ENCODE results near the gene ARHGEF11.

Gene ARHGEF11

GRCh38 chr1:156892190-156893047 is 153.1 kb downstream of the ARHGEF11 start:
- H3K4me3 ChIP-seq (ENCODE audit: low read length), result peak overlapping the region; percentile 16; the same call in 1 of the 2 replicates

GRCh38 chr1:156889802-156890580 is 155.6 kb downstream of the ARHGEF11 start:
- no peak overlapping the region for H3K4me3 ChIP-seq (ENCODE audit: low read length)
- peak; percentile 23 for DNase-seq (ENCODE audit: low read depth, low spot score)

More at GRCh38 chr1:156892190-156893047, 153.1 kb downstream of the ARHGEF11 start:
- DNase-seq (ENCODE audit: low read depth, low spot score), result peak; percentile 66

- DNase-seq (ENCODE audit: low read depth, low spot score), result no peak
- no peak overlapping the region for H3K4me3 ChIP-seq (ENCODE audit: low read length)
Measured at GRCh38 chr1:156887734-156888133, 157.8 kb downstream of the ARHGEF11 start.

GRCh38 chr1:156887317-156887716 is 158.2 kb downstream of the ARHGEF11 start:
- DNase-seq (ENCODE audit: low read depth, low spot score), result no peak
- H3K4me3 ChIP-seq (ENCODE audit: low read length), result no peak overlapping the region

- DNase-seq (ENCODE audit: low read depth, low spot score), result no peak
- H3K4me3 ChIP-seq (ENCODE audit: low read length), result no peak overlapping the region
Measured at GRCh38 chr1:156886583-156887281, 158.8 kb downstream of the ARHGEF11 start.

- DNase-seq (ENCODE audit: low read depth, low spot score), result no peak
- H3K4me3 ChIP-seq (ENCODE audit: low read length), result no peak overlapping the region
Measured at GRCh38 chr1:156885880-156886355, 159.6 kb downstream of the ARHGEF11 start.

- no peak overlapping the region for H3K4me3 ChIP-seq (ENCODE audit: low read length)
- no peak for DNase-seq (ENCODE audit: low read depth, low spot score)
Measured at GRCh38 chr1:156885314-156885713, 160.2 kb downstream of the ARHGEF11 start.

Data from Jurkat, Clone E6-1 (cell line).